Cardiac septum (tissue), 1 donor: Measurements from ENCODE around the gene MCU. TPM values are rescaled to one million over a fixed set of nuclear protein-coding genes. Genes with fewer than 3 reads are reported as not detected.
"Not testable (repeated sequence)": the region's sequence is repeated elsewhere in the genome, so short reads cannot be mapped to it uniquely, and the experiment has no call there.

Experiments used
- DNase-seq: peaks from one replicate; pipeline ENCODE4 v3.0.0-alpha.2; 2020; ENCODE audit warnings: low spot score
- intact Hi-C: fragments of 100-400 bp; cut with DNase I; formaldehyde crosslinking; loops from one replicate; pipeline ENCODE4 v1.14.0; 2022
- total RNA-seq: library from RNA; stranded (reverse); fragmentation: NEBNext Ultra II Directional; extraction: Animal tissue kit (Norgen Biotek cat#: 25700); gene quantifications from one replicate; pipeline ENCODE4 v1.2.1, GENCODE V29; 2021
- donor health status: DM: no; HTN: no; CAD: no.

The MCU gene
- total RNA-seq, 1 donor from 2014 or later: 14.6 TPM

- intact Hi-C loops: no loop called here
- no peak for DNase-seq
These were observed 163.8 kb downstream of the MCU start for GRCh38 chr10:72855790-72856189.

GRCh38 chr10:72858067-72858466 lies 166.1 kb downstream of the MCU start:
- no peak for DNase-seq
- intact Hi-C loops: no loop called here

GRCh38 chr10:72862957-72863356 lies 171.0 kb downstream of the MCU start:
- no peak for DNase-seq
- intact Hi-C loops: no loop called here

- intact Hi-C loops: loop anchor here (5.0 kb wide), 1 partner anchor 513 kb away; no protein-coding TSS in a partner anchor
- no peak for DNase-seq
These were observed 183.5 kb downstream of the MCU start for GRCh38 chr10:72875250-72876055.

- no peak for DNase-seq
- intact Hi-C loops: loop anchor here (5.0 kb wide), 1 partner anchor 517 kb away; no protein-coding TSS in a partner anchor
These were observed 187.3 kb downstream of the MCU start for GRCh38 chr10:72879245-72879644.

GRCh38 chr10:72881291-72881690 lies 189.3 kb downstream of the MCU start:
- DNase-seq: no peak
- intact Hi-C loops: no loop called here

GRCh38 chr10:72883861-72884260 lies 191.9 kb downstream of the MCU start:
- no peak for DNase-seq
- intact Hi-C loops: no loop called here

GRCh38 chr10:72885953-72886352 lies 194.0 kb downstream of the MCU start:
- no peak for DNase-seq
- intact Hi-C loops: no loop called here

GRCh38 chr10:72886621-72887020 lies 194.7 kb downstream of the MCU start:
- DNase-seq: no peak
- intact Hi-C loops: no loop called here

- DNase-seq: no peak
- intact Hi-C loops: no loop called here
These were observed 195.1 kb downstream of the MCU start for GRCh38 chr10:72887043-72887442.

GRCh38 chr10:72888151-72888638 lies 196.3 kb downstream of the MCU start:
- intact Hi-C loops: no loop called here
- DNase-seq: no peak

- DNase-seq: no peak
- intact Hi-C loops: no loop called here
These were observed 197.5 kb downstream of the MCU start for GRCh38 chr10:72889391-72889831.

- intact Hi-C loops: no loop called here
- DNase-seq: no peak
These were observed 198.1 kb downstream of the MCU start for GRCh38 chr10:72890086-72890485.

- no peak for DNase-seq
- intact Hi-C loops: no loop called here
These were observed 201.3 kb downstream of the MCU start, which contains the start of gene OIT3 for GRCh38 chr10:72893136-72893798. OIT3 (plus strand) TSS chr10:72893739; CDS start chr10:72893799, 60 bp downstream.

- intact Hi-C loops: no loop called here
- DNase-seq: no peak
These were observed 203.4 kb downstream of the MCU start for GRCh38 chr10:72895236-72895850.

GRCh38 chr10:72898616-72899015 lies 206.7 kb downstream of the MCU start:
- DNase-seq: no peak
- intact Hi-C loops: no loop called here

- intact Hi-C loops: no loop called here
- no peak for DNase-seq
These were observed 207.6 kb downstream of the MCU start for GRCh38 chr10:72899545-72899944.

- intact Hi-C loops, DNase-seq: not testable (repeated sequence)
These were observed 212.1 kb downstream of the MCU start for GRCh38 chr10:72903941-72904446.

- intact Hi-C loops: no loop called here
- no peak for DNase-seq
These were observed 212.9 kb downstream of the MCU start for GRCh38 chr10:72904806-72905205.

- no peak for DNase-seq
- intact Hi-C loops: no loop called here
These were observed 214.5 kb downstream of the MCU start for GRCh38 chr10:72906446-72906845.
